ENCODE measurements around the gene NLRP8. TPM values are rescaled to one million over a fixed set of nuclear protein-coding genes. Genes with fewer than 3 reads are reported as not detected.
"Not testable (repeated sequence)": the region's sequence is repeated elsewhere in the genome, so short reads cannot be mapped to it uniquely, and the experiment has no call there.

NLRP8 gene
- total RNA-seq, 1 experiment from 2014 or later: not detected

GRCh38 chr19:55990831-55991230, 43.2 kb downstream of the NLRP8 start:
- H3K36me3 Mint-ChIP-seq (ENCODE audit: insufficient read depth, unreplicated experiment): no peaks in the 10 kb centered on the region
- CTCF ChIA-PET: no interaction called here
- H3K27me3 Mint-ChIP-seq (ENCODE audit: unreplicated experiment): no peaks in the 10 kb centered on the region
- no TSS peak for BruUV-seq (replicated peaks)
- DNase-seq: no peak
- H3K4me3 Mint-ChIP-seq (ENCODE audit: low read depth, unreplicated experiment): no peak overlapping the region
- no peak for TF ChIP-seq CTCF (IDR thresholded peaks at IDR 0.05; ENCODE audit: unreplicated experiment)
- H3K4me1 Mint-ChIP-seq (ENCODE audit: low read depth, unreplicated experiment): no peaks in the 10 kb centered on the region
- H3K27ac Mint-ChIP-seq (ENCODE audit: unreplicated experiment): no peak overlapping the region
- peaks cover 17% of the 10 kb centered on the region for H3K9me3 Mint-ChIP-seq (ENCODE audit: low read depth, unreplicated experiment)
- intact Hi-C loops (cut with micrococcal nuclease; ENCODE audit: unreplicated experiment): no loop called here

- no peaks in the 10 kb centered on the region for H3K36me3 Mint-ChIP-seq (ENCODE audit: insufficient read depth, unreplicated experiment)
- intact Hi-C loops (cut with micrococcal nuclease; ENCODE audit: unreplicated experiment): no loop called here
- DNase-seq: no peak
- CTCF ChIA-PET: no interaction called here
- H3K9me3 Mint-ChIP-seq (ENCODE audit: low read depth, unreplicated experiment): peaks cover 15% of the 10 kb centered on the region
- no peaks in the 10 kb centered on the region for H3K27me3 Mint-ChIP-seq (ENCODE audit: unreplicated experiment)
- no peaks in the 10 kb centered on the region for H3K4me1 Mint-ChIP-seq (ENCODE audit: low read depth, unreplicated experiment)
- no TSS peak for BruUV-seq (replicated peaks)
- no peak overlapping the region for H3K4me3 Mint-ChIP-seq (ENCODE audit: low read depth, unreplicated experiment)
- H3K27ac Mint-ChIP-seq (ENCODE audit: unreplicated experiment): peak overlapping the region; percentile 72
- TF ChIP-seq CTCF (IDR thresholded peaks at IDR 0.05; ENCODE audit: unreplicated experiment): no peak
Measured at GRCh38 chr19:55993492-55993891, 45.9 kb downstream of the NLRP8 start.

- H3K9me3 Mint-ChIP-seq (ENCODE audit: low read depth, unreplicated experiment): peaks cover 10% of the 10 kb centered on the region
- H3K4me1 Mint-ChIP-seq (ENCODE audit: low read depth, unreplicated experiment): no peaks in the 10 kb centered on the region
- no peak for TF ChIP-seq CTCF (IDR thresholded peaks at IDR 0.05; ENCODE audit: unreplicated experiment)
- BruUV-seq (replicated peaks): no TSS peak
- no peak for DNase-seq
- no peaks in the 10 kb centered on the region for H3K27me3 Mint-ChIP-seq (ENCODE audit: unreplicated experiment)
- H3K4me3 Mint-ChIP-seq (ENCODE audit: low read depth, unreplicated experiment): no peak overlapping the region
- CTCF ChIA-PET: interaction anchor here (0.6 kb wide), 1 partner anchor 603 kb away, joined by 3 read pairs; no protein-coding TSS in a partner anchor
- no peak overlapping the region for H3K27ac Mint-ChIP-seq (ENCODE audit: unreplicated experiment)
- H3K36me3 Mint-ChIP-seq (ENCODE audit: insufficient read depth, unreplicated experiment): no peaks in the 10 kb centered on the region
- intact Hi-C loops (cut with micrococcal nuclease; ENCODE audit: unreplicated experiment): no loop called here
Measured at GRCh38 chr19:56014765-56015164, 67.1 kb downstream of the NLRP8 start.

- BruUV-seq (replicated peaks): no TSS peak
- TF ChIP-seq CTCF (IDR thresholded peaks at IDR 0.05; ENCODE audit: unreplicated experiment): no peak
- Mint-ChIP-seq H3K4me1 (ENCODE audit: low read depth, unreplicated experiment) (no peaks in the 10 kb centered on the region), H3K27me3 (ENCODE audit: unreplicated experiment) (no peaks in the 10 kb centered on the region), H3K9me3 (ENCODE audit: low read depth, unreplicated experiment) (peaks cover 10% of the 10 kb centered on the region), H3K36me3 (ENCODE audit: insufficient read depth, unreplicated experiment) (no peaks in the 10 kb centered on the region), H3K4me3 (ENCODE audit: low read depth, unreplicated experiment) (no peak overlapping the region), H3K27ac (ENCODE audit: unreplicated experiment) (no peak overlapping the region)
- intact Hi-C loops (cut with micrococcal nuclease; ENCODE audit: unreplicated experiment): no loop called here
- DNase-seq: no peak
- CTCF ChIA-PET: no interaction called here
Measured at GRCh38 chr19:56015756-56016155, 68.1 kb downstream of the NLRP8 start.

GRCh38 chr19:56019325-56019724, 71.7 kb downstream of the NLRP8 start:
- H3K4me3 Mint-ChIP-seq (ENCODE audit: low read depth, unreplicated experiment); H3K4me1 Mint-ChIP-seq (ENCODE audit: low read depth, unreplicated experiment); BruUV-seq (replicated peaks); H3K36me3 Mint-ChIP-seq (ENCODE audit: insufficient read depth, unreplicated experiment); DNase-seq; CTCF ChIA-PET; H3K27me3 Mint-ChIP-seq (ENCODE audit: unreplicated experiment); H3K27ac Mint-ChIP-seq (ENCODE audit: unreplicated experiment); intact Hi-C loops (cut with micrococcal nuclease; ENCODE audit: unreplicated experiment); H3K9me3 Mint-ChIP-seq (ENCODE audit: low read depth, unreplicated experiment): not testable (repeated sequence)

GRCh38 chr19:56020355-56020975, 72.8 kb downstream of the NLRP8 start:
- H3K4me3 Mint-ChIP-seq (ENCODE audit: low read depth, unreplicated experiment); H3K9me3 Mint-ChIP-seq (ENCODE audit: low read depth, unreplicated experiment); H3K27ac Mint-ChIP-seq (ENCODE audit: unreplicated experiment); H3K36me3 Mint-ChIP-seq (ENCODE audit: insufficient read depth, unreplicated experiment); H3K27me3 Mint-ChIP-seq (ENCODE audit: unreplicated experiment); H3K4me1 Mint-ChIP-seq (ENCODE audit: low read depth, unreplicated experiment); DNase-seq; BruUV-seq (replicated peaks); intact Hi-C loops (cut with micrococcal nuclease; ENCODE audit: unreplicated experiment): not testable (repeated sequence)
- CTCF ChIA-PET: interaction anchor here (0.5 kb wide), 1 partner anchor 94 kb away, joined by 4 read pairs; no protein-coding TSS in a partner anchor

All from Calu3 (cell line).